ENCODE results near the gene THUMPD3. TPM values are rescaled to one million over a fixed set of nuclear protein-coding genes. Genes with fewer than 3 reads are reported as not detected.

The THUMPD3 gene
- total and polyA plus RNA-seq, 2 of the 13 experiments (the other 11 are each of a cell fraction or from before 2014, with no cell fraction given): 31.2 to 44.1 TPM

DNA sequence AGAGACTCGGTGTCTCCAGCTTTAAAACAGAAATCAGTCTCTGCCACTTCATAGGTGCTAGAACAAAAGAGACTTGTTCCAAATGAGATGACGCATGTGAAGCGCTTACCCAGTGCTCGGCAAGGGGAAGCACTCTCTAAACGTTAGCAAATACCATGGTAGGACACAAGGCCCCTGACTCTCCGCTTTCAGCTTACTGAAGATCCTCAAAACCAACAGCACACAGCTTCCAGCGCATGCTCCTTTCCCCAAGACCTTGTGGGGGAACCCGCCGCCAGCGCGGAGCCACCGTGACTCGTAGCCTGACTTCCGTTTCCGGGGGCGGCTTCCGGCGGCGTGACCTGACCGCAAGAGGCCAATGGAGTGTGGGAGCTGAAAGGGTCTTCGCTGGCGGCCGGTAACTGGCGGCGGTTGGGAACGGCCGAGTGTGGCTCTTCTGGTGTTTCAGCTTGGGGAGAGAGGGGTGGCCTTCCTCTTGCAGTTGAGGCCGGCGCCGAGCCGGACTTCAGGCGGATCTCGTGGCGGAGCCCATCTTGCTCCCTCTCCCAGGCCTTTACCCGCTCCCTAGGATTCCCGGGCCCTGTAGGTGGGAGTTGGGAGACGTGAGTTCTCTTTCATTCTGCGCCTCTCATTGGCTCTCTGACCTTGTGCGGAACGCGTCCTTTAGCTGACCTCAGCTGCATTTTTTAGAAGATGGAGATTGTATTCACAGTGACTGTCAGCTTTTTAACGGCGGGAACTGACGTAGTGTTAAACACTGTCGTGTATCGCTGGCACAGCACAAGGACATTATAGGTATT, at the start of gene THUMPD3 (continued):
- TF ChIP-seq SSRP1 (CRISPR knock-in tag; IDR thresholded peaks at IDR 0.05) (no peak), ZFY (CRISPR knock-in tag; IDR thresholded peaks at IDR 0.05) (peak; percentile 98), NFKB2 (CRISPR knock-in tag; IDR thresholded peaks at IDR 0.05; ENCODE audit: borderline replicate concordance) (peak; percentile 97), ZNF180 (CRISPR knock-in tag; IDR thresholded peaks at IDR 0.05; ENCODE audit: borderline replicate concordance, low read depth) (no peak), ONECUT2 (CRISPR knock-in tag; IDR thresholded peaks at IDR 0.05) (no peak), HNF4A (CRISPR knock-in tag; IDR thresholded peaks at IDR 0.05) (0 out of 2 replicates have a peak, but pooled peaks have one; percentile 7), SMAD3 (CRISPR knock-in tag; IDR thresholded peaks at IDR 0.05) (peak; percentile 64), ZNF746 (CRISPR knock-in tag; IDR thresholded peaks at IDR 0.05) (peak; percentile 60; the same call in 1 of the 2 replicates), ZNF432 (CRISPR knock-in tag; IDR thresholded peaks at IDR 0.05; ENCODE audit: borderline replicate concordance) (no peak), ARID2 (CRISPR knock-in tag; IDR thresholded peaks at IDR 0.05; ENCODE audit: borderline replicate concordance) (peak; percentile 35; the same call in 1 of the 2 replicates), NR2F6 (IDR thresholded peaks at IDR 0.05) (peak; percentile 55; the same call in 1 of the 2 replicates), NR2F6 (CRISPR knock-in tag; IDR thresholded peaks at IDR 0.05) (peak; percentile 83), ZFYVE20 (CRISPR knock-in tag; IDR thresholded peaks at IDR 0.05; ENCODE audit: borderline replicate concordance, low read depth) (no peak), FOXM1 (CRISPR knock-in tag; IDR thresholded peaks at IDR 0.05) (no peak), ZNF747 (CRISPR knock-in tag; IDR thresholded peaks at IDR 0.05; ENCODE audit: borderline replicate concordance) (peak; percentile 73; the same call in 1 of the 2 replicates), ATM (IDR thresholded peaks at IDR 0.05; ENCODE audit: borderline replicate concordance) (no peak)
- TF ChIP-seq, protein P1, sequence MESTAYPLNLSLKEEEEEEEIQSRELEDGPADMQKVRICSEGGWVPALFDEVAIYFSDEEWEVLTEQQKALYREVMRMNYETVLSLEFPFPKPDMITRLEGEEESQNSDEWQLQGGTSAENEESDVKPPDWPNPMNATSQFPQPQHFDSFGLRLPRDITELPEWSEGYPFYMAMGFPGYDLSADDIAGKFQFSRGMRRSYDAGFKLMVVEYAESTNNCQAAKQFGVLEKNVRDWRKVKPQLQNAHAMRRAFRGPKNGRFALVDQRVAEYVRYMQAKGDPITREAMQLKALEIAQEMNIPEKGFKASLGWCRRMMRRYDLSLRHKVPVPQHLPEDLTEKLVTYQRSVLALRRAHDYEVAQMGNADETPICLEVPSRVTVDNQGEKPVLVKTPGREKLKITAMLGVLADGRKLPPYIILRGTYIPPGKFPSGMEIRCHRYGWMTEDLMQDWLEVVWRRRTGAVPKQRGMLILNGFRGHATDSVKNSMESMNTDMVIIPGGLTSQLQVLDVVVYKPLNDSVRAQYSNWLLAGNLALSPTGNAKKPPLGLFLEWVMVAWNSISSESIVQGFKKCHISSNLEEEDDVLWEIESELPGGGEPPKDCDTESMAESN (CRISPR knock-in tag; conservative IDR thresholded peaks at IDR 0.05): peak; percentile 87; the same call in 1 of the 2 replicates
- TF ChIP-seq, protein P2, sequence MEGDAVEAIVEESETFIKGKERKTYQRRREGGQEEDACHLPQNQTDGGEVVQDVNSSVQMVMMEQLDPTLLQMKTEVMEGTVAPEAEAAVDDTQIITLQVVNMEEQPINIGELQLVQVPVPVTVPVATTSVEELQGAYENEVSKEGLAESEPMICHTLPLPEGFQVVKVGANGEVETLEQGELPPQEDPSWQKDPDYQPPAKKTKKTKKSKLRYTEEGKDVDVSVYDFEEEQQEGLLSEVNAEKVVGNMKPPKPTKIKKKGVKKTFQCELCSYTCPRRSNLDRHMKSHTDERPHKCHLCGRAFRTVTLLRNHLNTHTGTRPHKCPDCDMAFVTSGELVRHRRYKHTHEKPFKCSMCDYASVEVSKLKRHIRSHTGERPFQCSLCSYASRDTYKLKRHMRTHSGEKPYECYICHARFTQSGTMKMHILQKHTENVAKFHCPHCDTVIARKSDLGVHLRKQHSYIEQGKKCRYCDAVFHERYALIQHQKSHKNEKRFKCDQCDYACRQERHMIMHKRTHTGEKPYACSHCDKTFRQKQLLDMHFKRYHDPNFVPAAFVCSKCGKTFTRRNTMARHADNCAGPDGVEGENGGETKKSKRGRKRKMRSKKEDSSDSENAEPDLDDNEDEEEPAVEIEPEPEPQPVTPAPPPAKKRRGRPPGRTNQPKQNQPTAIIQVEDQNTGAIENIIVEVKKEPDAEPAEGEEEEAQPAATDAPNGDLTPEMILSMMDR (CRISPR knock-in tag; IDR thresholded peaks at IDR 0.05): no peak
- TF ChIP-seq, protein P3, sequence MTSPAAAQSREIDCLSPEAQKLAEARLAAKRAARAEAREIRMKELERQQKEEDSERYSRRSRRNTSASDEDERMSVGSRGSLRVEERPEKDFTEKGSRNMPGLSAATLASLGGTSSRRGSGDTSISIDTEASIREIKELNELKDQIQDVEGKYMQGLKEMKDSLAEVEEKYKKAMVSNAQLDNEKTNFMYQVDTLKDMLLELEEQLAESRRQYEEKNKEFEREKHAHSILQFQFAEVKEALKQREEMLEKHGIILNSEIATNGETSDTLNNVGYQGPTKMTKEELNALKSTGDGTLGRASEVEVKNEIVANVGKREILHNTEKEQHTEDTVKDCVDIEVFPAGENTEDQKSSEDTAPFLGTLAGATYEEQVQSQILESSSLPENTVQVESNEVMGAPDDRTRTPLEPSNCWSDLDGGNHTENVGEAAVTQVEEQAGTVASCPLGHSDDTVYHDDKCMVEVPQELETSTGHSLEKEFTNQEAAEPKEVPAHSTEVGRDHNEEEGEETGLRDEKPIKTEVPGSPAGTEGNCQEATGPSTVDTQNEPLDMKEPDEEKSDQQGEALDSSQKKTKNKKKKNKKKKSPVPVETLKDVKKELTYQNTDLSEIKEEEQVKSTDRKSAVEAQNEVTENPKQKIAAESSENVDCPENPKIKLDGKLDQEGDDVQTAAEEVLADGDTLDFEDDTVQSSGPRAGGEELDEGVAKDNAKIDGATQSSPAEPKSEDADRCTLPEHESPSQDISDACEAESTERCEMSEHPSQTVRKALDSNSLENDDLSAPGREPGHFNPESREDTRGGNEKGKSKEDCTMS (CRISPR knock-in tag; conservative IDR thresholded peaks at IDR 0.05): no peak
- TF ChIP-seq, protein P4, sequence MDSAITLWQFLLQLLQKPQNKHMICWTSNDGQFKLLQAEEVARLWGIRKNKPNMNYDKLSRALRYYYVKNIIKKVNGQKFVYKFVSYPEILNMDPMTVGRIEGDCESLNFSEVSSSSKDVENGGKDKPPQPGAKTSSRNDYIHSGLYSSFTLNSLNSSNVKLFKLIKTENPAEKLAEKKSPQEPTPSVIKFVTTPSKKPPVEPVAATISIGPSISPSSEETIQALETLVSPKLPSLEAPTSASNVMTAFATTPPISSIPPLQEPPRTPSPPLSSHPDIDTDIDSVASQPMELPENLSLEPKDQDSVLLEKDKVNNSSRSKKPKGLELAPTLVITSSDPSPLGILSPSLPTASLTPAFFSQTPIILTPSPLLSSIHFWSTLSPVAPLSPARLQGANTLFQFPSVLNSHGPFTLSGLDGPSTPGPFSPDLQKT (CRISPR knock-in tag; IDR thresholded peaks at IDR 0.05; ENCODE audit: borderline replicate concordance): peak; percentile 21; the same call in 1 of the 2 replicates
- TF ChIP-seq, protein P5, sequence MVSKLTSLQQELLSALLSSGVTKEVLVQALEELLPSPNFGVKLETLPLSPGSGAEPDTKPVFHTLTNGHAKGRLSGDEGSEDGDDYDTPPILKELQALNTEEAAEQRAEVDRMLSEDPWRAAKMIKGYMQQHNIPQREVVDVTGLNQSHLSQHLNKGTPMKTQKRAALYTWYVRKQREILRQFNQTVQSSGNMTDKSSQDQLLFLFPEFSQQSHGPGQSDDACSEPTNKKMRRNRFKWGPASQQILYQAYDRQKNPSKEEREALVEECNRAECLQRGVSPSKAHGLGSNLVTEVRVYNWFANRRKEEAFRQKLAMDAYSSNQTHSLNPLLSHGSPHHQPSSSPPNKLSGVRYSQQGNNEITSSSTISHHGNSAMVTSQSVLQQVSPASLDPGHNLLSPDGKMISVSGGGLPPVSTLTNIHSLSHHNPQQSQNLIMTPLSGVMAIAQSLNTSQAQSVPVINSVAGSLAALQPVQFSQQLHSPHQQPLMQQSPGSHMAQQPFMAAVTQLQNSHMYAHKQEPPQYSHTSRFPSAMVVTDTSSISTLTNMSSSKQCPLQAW (CRISPR knock-in tag; IDR thresholded peaks at IDR 0.05): peak; percentile 81

Data from HepG2 (cell line).